Epithelial cell of prostate (primary cell): ENCODE measurements around the gene TPP1.

Experiments used
- DNase-seq: peaks from one replicate; pipeline ENCODE4 v3.0.0-alpha.2; 2011; ENCODE audit warnings: low read depth, low spot score
- H3K27ac ChIP-seq: fragments of 450-650 bp; 2 replicates; pipeline ENCODE4 v1.5.1; 2017; ENCODE audit warnings: mild to moderate bottlenecking

The TPP1 gene

GRCh38 chr11:6629892-6630631 lies 10.8 kb upstream of the TPP1 start:
- no peak for DNase-seq
- H3K27ac ChIP-seq = no peak overlapping the region

DNA sequence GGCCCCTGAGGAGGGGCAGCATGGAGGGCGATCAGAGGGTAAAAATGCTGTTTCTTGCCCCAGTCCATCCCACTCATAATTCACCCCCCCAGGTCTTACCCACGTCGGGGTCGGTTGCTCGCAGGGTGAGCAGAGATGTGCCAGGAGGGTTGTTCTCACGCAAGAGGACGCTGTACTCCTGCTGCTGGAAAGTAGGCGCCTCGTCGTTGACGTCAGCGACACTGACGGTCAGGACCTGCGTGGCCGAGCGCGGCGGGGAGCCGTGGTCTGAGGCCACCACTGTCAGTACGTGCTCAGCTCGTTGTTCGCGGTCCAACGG lies 10.3 kb upstream of the TPP1 start:
- DNase-seq = no peak
- no peak overlapping the region for H3K27ac ChIP-seq

DNA sequence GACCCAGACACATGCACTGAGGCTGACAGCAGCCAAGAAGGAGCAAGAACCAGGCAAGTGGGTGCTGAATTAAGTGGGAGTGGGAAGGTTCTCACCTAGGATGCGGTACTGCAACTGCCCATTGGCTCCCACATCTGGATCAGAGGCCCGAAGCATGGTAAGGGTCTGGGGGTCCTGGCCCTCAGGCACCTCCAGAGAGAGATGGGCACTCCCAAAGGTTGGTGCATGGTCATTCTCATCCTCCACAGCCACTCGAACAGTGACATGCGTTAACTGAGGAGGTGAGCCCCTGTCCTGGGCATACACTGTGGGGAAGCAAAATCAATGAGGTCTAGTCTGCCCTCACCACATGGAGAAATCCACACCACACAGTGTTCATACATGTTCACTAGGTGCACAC lies 9.3 kb upstream of the TPP1 start:
- no peak overlapping the region for H3K27ac ChIP-seq
- DNase-seq = no peak

- DNase-seq = no peak
- H3K27ac ChIP-seq = no peak overlapping the region
These were observed 8.6 kb upstream of the TPP1 start for GRCh38 chr11:6627762-6628241.

DNA sequence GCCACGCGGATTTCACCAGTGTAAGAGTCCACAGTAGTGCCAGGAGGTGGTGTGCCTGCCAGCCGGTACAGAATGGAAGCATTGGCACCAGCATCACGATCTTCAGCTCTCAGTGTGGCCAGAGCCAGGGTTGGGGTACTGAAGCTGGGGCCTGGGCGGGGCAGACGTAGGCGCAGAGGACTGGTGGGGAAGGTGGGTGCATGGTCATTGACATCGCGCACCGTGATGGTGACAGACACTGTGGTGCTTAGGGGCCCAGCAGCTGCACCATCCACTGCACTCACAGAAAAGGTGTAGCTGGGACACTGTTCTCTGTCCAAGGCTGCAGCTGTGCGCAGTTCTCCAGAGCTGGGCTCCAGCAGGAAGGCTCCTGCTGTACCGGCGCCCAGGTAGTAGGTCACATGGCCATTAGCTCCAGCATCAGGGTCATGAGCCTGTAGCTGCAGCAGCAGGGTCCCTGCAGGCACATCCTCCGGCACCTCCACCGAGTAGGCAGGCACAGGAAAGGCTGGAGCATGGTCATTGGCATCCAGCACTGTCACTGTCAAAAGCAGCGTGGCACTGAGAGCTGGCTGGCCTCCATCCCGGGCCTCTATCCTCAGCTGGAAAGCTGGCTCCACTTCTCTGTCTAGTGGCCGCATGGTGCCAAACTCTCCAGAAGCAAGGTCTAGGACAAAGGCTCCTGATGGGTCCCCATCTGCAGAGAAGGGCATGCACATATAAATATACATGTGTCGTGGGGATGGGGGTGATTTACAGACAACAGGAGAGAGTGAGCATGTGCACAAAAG lies 7.9 kb upstream of the TPP1 start:
- no peak for DNase-seq
- no peak overlapping the region for H3K27ac ChIP-seq

GRCh38 chr11:6625832-6626420 lies 6.7 kb upstream of the TPP1 start:
- DNase-seq = no peak
- no peak overlapping the region for H3K27ac ChIP-seq

DNA sequence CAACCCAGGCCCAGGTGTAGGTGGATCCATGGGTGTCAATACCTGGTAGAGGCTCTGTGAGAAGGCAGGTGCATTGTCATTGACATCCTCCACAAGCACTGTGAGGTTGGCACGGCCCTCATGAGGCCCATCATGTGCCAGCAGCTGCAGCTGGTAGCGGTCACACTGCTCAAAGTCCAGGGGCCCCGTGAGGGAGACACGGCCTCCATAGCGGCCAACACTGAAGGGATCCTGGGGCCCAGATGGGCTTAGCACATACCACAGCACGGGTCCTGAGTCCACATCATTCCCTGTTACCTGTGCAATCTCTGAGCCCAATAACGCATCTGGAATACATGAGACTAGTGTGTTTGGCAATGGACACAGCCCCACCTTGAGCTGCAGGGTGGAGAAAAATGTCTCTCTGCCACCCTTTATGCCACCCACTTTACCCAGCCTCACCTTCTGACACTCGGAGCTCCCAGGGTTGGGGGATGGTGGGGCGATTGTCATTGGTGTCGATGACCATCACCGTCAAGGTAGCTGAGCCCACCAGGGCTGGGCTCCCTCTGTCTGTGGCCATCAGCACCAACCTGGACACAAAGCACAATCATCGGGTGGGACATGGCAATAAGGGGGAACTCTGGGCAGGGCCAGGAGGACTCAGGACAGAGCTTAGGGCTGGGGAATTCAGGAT lies 6.1 kb upstream of the TPP1 start:
- no peak overlapping the region for H3K27ac ChIP-seq
- DNase-seq = no peak

- DNase-seq = no peak
These were observed 4.5 kb upstream of the TPP1 start for GRCh38 chr11:6623391-6624363.

GRCh38 chr11:6622261-6623171 lies 3.3 kb upstream of the TPP1 start:
- DNase-seq = no peak
- no peak overlapping the region for H3K27ac ChIP-seq

More at GRCh38 chr11:6623391-6624363, 4.5 kb upstream of the TPP1 start:
- H3K27ac ChIP-seq = no peak overlapping the region

GRCh38 chr11:6621711-6622211 lies 2.5 kb upstream of the TPP1 start:
- H3K27ac ChIP-seq = no peak overlapping the region
- DNase-seq = no peak

GRCh38 chr11:6620636-6621035 lies 1.4 kb upstream of the TPP1 start:
- H3K27ac ChIP-seq = no peak overlapping the region
- no peak for DNase-seq

DNA sequence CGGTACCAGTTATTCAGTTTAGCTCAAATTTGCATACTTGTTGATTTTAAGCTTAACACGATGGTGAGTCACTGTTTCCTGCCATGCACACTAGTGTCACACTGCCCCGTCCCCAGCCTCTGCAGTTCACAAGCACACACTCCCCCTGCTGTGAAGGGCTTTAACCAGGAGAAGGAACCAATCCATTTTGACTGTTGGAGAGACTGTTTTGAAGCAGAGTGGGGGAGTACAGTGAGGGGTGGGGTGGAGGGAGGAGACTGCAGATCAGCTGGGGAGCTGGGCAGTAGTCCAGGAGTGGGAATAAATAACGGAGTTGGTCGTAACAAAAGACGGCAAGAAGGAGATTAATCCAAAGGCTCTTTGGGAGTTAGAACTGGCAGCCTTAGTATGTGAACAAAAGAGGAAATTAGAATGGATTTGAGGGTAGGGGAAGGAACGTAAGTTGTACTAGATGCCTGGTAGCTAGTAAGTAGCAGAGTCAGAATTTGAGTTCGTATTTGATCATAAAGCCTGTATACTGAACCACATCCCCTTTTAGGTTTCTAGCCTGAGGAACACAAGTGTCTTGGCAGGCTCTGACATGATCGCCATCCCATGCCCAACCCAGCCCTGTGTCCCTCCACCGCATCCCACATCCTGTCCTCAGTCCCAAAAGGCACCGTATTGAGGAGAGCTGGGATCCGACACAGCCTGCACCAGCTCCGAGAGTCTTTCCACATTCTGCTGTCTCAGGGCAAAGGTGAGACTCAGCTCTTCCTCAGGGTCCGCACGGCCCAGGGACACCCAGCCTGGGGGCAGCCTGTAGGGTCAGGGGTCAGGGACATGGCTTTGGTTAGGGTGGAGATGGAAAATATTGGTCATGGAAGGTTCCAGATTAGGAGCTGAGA lies 862 bp downstream of the TPP1 start:
- no peak for DNase-seq
- peak overlapping the region; percentile 86 for H3K27ac ChIP-seq

GRCh38 chr11:6617315-6617781 lies 1.9 kb downstream of the TPP1 start:
- DNase-seq = no peak

DNA sequence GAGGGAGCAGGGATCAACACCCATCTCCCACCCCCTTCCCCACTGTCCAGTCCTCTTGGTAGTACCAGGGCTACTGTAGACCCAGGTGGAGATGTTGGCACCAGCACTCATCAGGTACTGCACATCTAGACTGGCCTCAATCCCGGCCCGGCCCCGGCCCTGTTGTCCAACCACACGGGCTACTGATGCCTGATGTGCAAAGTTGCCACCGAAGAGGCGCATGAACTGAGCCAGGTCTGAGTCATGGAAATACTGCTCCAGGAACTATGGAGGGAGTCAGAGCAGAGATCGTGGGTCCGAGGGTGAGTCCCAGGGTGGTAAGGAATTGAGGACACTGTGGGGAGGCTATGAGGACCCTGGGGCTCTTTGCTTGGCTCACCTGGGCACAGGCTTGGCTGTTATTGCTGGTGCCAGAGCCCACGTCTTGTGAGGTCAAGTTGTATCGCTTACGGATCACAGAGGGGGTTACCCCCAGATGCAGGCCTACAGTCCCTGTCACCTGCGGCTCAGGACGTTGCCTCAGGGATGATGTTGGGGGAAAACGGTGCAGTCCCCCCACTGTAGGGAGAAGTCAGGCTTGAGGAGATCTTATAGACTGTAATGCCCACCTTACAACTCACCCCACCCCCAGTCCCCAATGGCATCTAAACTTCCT lies 2.5 kb downstream of the TPP1 start:
- H3K27ac ChIP-seq = no peak overlapping the region
- DNase-seq = no peak

More at GRCh38 chr11:6617315-6617781, 1.9 kb downstream of the TPP1 start:
- H3K27ac ChIP-seq = no peak overlapping the region

DNA sequence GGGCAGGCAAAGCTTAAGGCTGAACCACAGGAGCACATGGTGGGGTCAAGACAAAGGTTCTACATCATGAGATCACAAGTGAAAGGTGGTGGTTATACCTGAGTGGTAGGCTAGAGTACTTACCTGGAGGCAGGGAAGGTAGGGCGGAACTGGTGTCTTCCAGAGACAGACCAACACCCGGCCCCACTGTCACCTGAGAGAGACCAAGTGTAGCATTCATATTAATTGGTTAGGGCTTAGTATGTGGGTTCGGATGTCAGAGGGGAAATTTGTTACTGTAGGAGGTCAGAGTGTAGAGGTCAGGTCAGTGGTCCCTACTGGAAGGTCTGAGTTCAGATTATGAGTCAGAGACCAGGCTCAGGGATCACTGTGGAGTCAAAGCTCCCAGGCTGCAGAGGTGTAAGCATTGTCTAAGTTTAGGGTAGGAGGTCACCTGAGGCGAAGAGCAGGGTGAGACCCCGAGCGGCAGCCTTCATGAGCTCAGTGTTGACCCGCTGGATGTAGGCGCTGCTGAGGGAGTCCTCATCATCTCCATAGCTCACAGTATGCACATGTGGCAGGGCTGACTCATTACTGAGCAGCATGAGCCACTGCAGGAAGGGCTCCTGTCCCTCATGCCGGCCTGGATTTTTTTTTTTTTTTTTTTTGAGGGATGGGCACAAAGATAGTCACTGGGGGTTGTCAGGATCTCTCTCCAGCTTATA lies 3.2 kb downstream of the TPP1 start:
- no peak for DNase-seq
- no peak overlapping the region for H3K27ac ChIP-seq

DNA sequence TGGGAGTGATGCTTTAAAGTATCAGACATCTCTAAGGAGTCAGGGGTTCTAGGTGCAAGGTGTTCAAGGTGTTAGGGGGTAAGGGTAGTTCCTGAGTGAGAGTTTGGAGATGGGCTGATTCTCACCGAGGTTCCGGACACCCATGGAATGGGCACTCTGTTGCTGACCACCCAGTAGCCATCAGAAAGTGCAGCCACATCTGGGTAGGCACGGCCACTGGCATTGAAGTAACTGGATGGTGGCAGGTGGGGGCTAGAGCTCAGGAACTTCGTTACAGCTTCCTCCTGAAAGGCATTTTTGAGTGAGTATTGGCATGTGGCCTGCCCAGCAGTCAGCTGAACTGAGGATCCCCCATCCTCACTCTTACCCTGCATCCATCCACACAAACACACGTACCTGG lies 4.2 kb downstream of the TPP1 start:
- H3K27ac ChIP-seq = no peak overlapping the region

More for the DNA sequence above, 4.2 kb downstream of the TPP1 start:
- DNase-seq = no peak
